ENCODE measurements around the gene LAMB3. TPM values are rescaled to one million over a fixed set of nuclear protein-coding genes. Genes with fewer than 3 reads are reported as not detected.
"Not testable (repeated sequence)": the region's sequence is repeated elsewhere in the genome, so short reads cannot be mapped to it uniquely, and the experiment has no call there.

Gene LAMB3
- total RNA-seq = 10 to 100 TPM in 1 of 2 donors, 1 to 10 TPM in 1; 4.7 to 11.1 TPM

- no peak for DNase-seq (ENCODE audit: low spot score)
- Histone ChIP-seq H3K27me3 (no peaks in the 10 kb centered on the region), H3K4me1 (peaks cover 0 to 60% of the 10 kb centered on the region in 2 donors), H3K9me3 (no peaks in the 10 kb centered on the region), H3K4me3 (no peak within 1 kb of the TSS), H3K27ac (peak within 1 kb of the TSS in 1 of 2 donors; percentile 40), H3K36me3 (no peaks in the 10 kb centered on the region)
- no peak for TF ChIP-seq CTCF (IDR thresholded peaks at IDR 0.05)
Observed at GRCh38 chr1:209652121-209652735, at the start of gene LAMB3. Gene LAMB3 (minus strand): TSS chr1:209652425. CDS start chr1:209650944, 1,481 bp downstream.

GRCh38 chr1:209700686-209701085 lies 48.5 kb upstream of the LAMB3 start:
- not testable (repeated sequence) for H3K27me3 ChIP-seq; H3K9me3 ChIP-seq; H3K27ac ChIP-seq; DNase-seq (ENCODE audit: low spot score); H3K36me3 ChIP-seq; H3K4me3 ChIP-seq
- H3K4me1 ChIP-seq = peaks cover 0 to 22% of the 10 kb centered on the region in 2 donors

GRCh38 chr1:209697126-209697525 lies 44.9 kb upstream of the LAMB3 start:
- H3K27ac ChIP-seq = no peak overlapping the region
- no peak for TF ChIP-seq CTCF (IDR thresholded peaks at IDR 0.05)

GRCh38 chr1:209696673-209697072 lies 44.4 kb upstream of the LAMB3 start:
- no peaks in the 10 kb centered on the region for H3K27me3 ChIP-seq
- H3K4me3 ChIP-seq = no peak overlapping the region
- H3K9me3 ChIP-seq = no peaks in the 10 kb centered on the region
- H3K4me1 ChIP-seq = peaks cover 0 to 17% of the 10 kb centered on the region in 2 donors
- DNase-seq (ENCODE audit: low spot score) = no peak
- H3K36me3 ChIP-seq = no peaks in the 10 kb centered on the region
- TF ChIP-seq CTCF (IDR thresholded peaks at IDR 0.05) = no peak
- H3K27ac ChIP-seq = no peak overlapping the region

More at GRCh38 chr1:209697126-209697525, 44.9 kb upstream of the LAMB3 start:
- no peak for DNase-seq (ENCODE audit: low spot score)
- H3K36me3 ChIP-seq = no peaks in the 10 kb centered on the region
- H3K4me1 ChIP-seq = peaks cover 0 to 17% of the 10 kb centered on the region in 2 donors
- H3K4me3 ChIP-seq = no peak overlapping the region
- no peaks in the 10 kb centered on the region for H3K9me3 ChIP-seq
- H3K27me3 ChIP-seq = no peaks in the 10 kb centered on the region

GRCh38 chr1:209692745-209693504 lies 40.7 kb upstream of the LAMB3 start:
- TF ChIP-seq CTCF (IDR thresholded peaks at IDR 0.05) = peak; percentile 71 to 87
- Histone ChIP-seq H3K36me3 (no peaks in the 10 kb centered on the region), H3K27me3 (no peaks in the 10 kb centered on the region), H3K27ac (peak overlapping the region; percentile 14 to 48), H3K4me3 (no peak overlapping the region), H3K9me3 (no peaks in the 10 kb centered on the region), H3K4me1 (peaks cover 0 to 30% of the 10 kb centered on the region in 2 donors)
- DNase-seq (ENCODE audit: low spot score) = no peak

- no peaks in the 10 kb centered on the region for H3K36me3 ChIP-seq
- H3K4me3 ChIP-seq = no peak overlapping the region
- no peaks in the 10 kb centered on the region for H3K27me3 ChIP-seq
- peak overlapping the region; percentile 14 to 48 for H3K27ac ChIP-seq
- H3K9me3 ChIP-seq = no peaks in the 10 kb centered on the region
- no peak for TF ChIP-seq CTCF (IDR thresholded peaks at IDR 0.05)
- no peak for DNase-seq (ENCODE audit: low spot score)
- peaks cover 0 to 34% of the 10 kb centered on the region in 2 donors for H3K4me1 ChIP-seq
Observed at GRCh38 chr1:209692296-209692695, 40.1 kb upstream of the LAMB3 start.

Measured in right atrium auricular region (tissue), 2 donors.